Liver (tissue), 9 donors: ENCODE measurements around the gene B9D1. TPM values are rescaled to one million over a fixed set of nuclear protein-coding genes. Genes with fewer than 3 reads are reported as not detected.

ENCODE experiments used
- DNase-seq: peaks from one replicate; pipeline ENCODE4 v3.0.0-alpha.2; 2017; ENCODE audit warnings: low spot score
- H3K27ac ChIP-seq, 2 donors: one replicate each; pipeline ENCODE4 v1.7.0; 2013; ENCODE audit warnings: inconsistent platforms in 2 of 2, low read length in 2 of 2, control low read depth in 1 of 2, low read depth in 1 of 2, mild to moderate bottlenecking in 1 of 2
- H3K27me3 ChIP-seq, 4 donors: one replicate each; pipeline versions ENCODE4 v1.6.1 to v1.7.0; 2013; ENCODE audit warnings: low read length in 3 of 4, inconsistent platforms in 1 of 4, mild to moderate bottlenecking in 1 of 4, moderate library complexity in 1 of 4; ENCODE audit not compliant: control insufficient read depth in 4 of 4, insufficient read depth in 4 of 4
- H3K36me3 ChIP-seq, 4 donors: one replicate each; pipeline versions ENCODE4 v1.6.1 to v1.7.0; 2013; ENCODE audit warnings: low read length in 3 of 4, mild to moderate bottlenecking in 3 of 4, low read depth in 1 of 4, moderate library complexity in 1 of 4; ENCODE audit not compliant: control insufficient read depth in 4 of 4, insufficient read depth in 3 of 4
- H3K4me1 ChIP-seq, 4 donors: one replicate each; pipeline versions ENCODE4 v1.6.1 to v1.7.0; 2013; ENCODE audit warnings: low read length in 3 of 4, mild to moderate bottlenecking in 3 of 4, moderate library complexity in 1 of 4; ENCODE audit not compliant: control insufficient read depth in 4 of 4, insufficient read depth in 4 of 4
- H3K4me3 ChIP-seq, 3 donors: one replicate each; pipeline versions ENCODE4 v1.6.1 to v1.7.0; 2013; ENCODE audit warnings: low read length in 3 of 3, control low read depth in 1 of 3, low read depth in 1 of 3, mild to moderate bottlenecking in 1 of 3
- H3K9ac ChIP-seq, 2 donors: one replicate each; pipeline ENCODE4 v1.7.0; 2013; ENCODE audit warnings: low read length in 2 of 2, mild to moderate bottlenecking in 2 of 2, moderate library complexity in 2 of 2, control low read depth in 1 of 2, low read depth in 1 of 2
- H3K9me3 ChIP-seq, 4 donors: one replicate each; pipeline versions ENCODE4 v1.6.1 to v1.7.0; 2013; ENCODE audit warnings: low read length in 3 of 4; ENCODE audit not compliant: control insufficient read depth in 4 of 4
- ATF3 ChIP-seq: IDR thresholded peaks from 2 replicates; pipeline ENCODE4 v1.6.1; 2016; ENCODE audit warnings: antibody characterized with exemption
- CTCF ChIP-seq: fragments of 150-350 bp; IDR thresholded peaks from 2 replicates; pipeline ENCODE4 v1.5.1; 2017; ENCODE audit warnings: improper control_type of control experiment, low read depth, low read length; ENCODE audit not compliant: missing input control
- EGR1 ChIP-seq, 2 donors: IDR thresholded peaks; 2 replicates each; pipeline ENCODE4 v1.6.1; 2016 to 2018; ENCODE audit warnings: antibody characterized with exemption in 2 of 2, low read depth in 2 of 2
- FOXA1 ChIP-seq: IDR thresholded peaks from 2 replicates; pipeline ENCODE4 v1.6.1; 2016; ENCODE audit warnings: antibody characterized with exemption
- FOXA2 ChIP-seq: IDR thresholded peaks from 2 replicates; pipeline ENCODE4 v1.6.1; 2016; ENCODE audit warnings: antibody characterized with exemption
- GABPA ChIP-seq, 2 donors: IDR thresholded peaks in 1 of 2; conservative IDR thresholded peaks in 1 of 2; 2 replicates each; pipeline ENCODE4 v1.6.1; 2016; ENCODE audit warnings: antibody characterized with exemption in 2 of 2, mild to moderate bottlenecking in 1 of 2, moderate library complexity in 1 of 2
- HNF4A ChIP-seq, 2 donors: conservative IDR thresholded peaks; 2 replicates each; pipeline ENCODE4 v1.6.1; 2016; ENCODE audit warnings: antibody characterized with exemption in 2 of 2, mild to moderate bottlenecking in 2 of 2
- HNF4G ChIP-seq: IDR thresholded peaks from 2 replicates; pipeline ENCODE4 v1.6.1; 2016; ENCODE audit warnings: antibody characterized with exemption
- JUND ChIP-seq, 2 donors: IDR thresholded peaks; 2 replicates each; pipeline ENCODE4 v1.6.1; 2016; ENCODE audit warnings: antibody characterized with exemption in 2 of 2
- MAX ChIP-seq: IDR thresholded peaks from 2 replicates; pipeline ENCODE4 v1.6.1; 2016; ENCODE audit warnings: antibody characterized with exemption
- NR2F2 ChIP-seq: IDR thresholded peaks from 2 replicates; pipeline ENCODE4 v1.6.1; 2016; ENCODE audit warnings: antibody characterized with exemption
- RAD21 ChIP-seq, 2 donors: IDR thresholded peaks; 2 replicates each; pipeline ENCODE4 v1.6.1; 2016; ENCODE audit warnings: antibody characterized with exemption in 2 of 2, mild to moderate bottlenecking in 2 of 2
- REST ChIP-seq: IDR thresholded peaks from 2 replicates; pipeline ENCODE4 v1.6.1; 2016; ENCODE audit warnings: antibody characterized with exemption, mild to moderate bottlenecking
- RXRA ChIP-seq, 2 donors: IDR thresholded peaks; 2 replicates each; pipeline ENCODE4 v1.6.1; 2017 to 2018; ENCODE audit warnings: antibody characterized with exemption in 2 of 2, mild to moderate bottlenecking in 1 of 2
- SP1 ChIP-seq: IDR thresholded peaks from 2 replicates; pipeline ENCODE4 v1.6.1; 2018; ENCODE audit warnings: antibody characterized with exemption, mild to moderate bottlenecking
- TAF1 ChIP-seq: conservative IDR thresholded peaks from 2 replicates; pipeline ENCODE4 v1.6.1; 2016; ENCODE audit warnings: antibody characterized with exemption, mild to moderate bottlenecking
- YY1 ChIP-seq: IDR thresholded peaks from 2 replicates; pipeline ENCODE4 v1.6.1; 2016; ENCODE audit warnings: antibody characterized with exemption, mild to moderate bottlenecking
- ZBTB33 ChIP-seq: IDR thresholded peaks from 2 replicates; pipeline ENCODE4 v1.6.1; 2016; ENCODE audit warnings: antibody characterized with exemption
- WGBS: extraction: QIAGEN DNeasy Blood & Tissue Kit; methylation state at CpG from one replicate; pipeline ENCODE4 v1.1.7; 2013; 5-methylcytosine and 5-hydroxymethylcytosine counted together
- polyA plus RNA-seq, 2 donors: library from polyadenylated mRNA; stranded (reverse) in 1 of 2; unstranded in 1 of 2; fragments of 200-250 nt in 1 of 2; fragments of >200 nt in 1 of 2; fragmentation: Nextera tagmentation in 1 of 2; extraction: Ambion mirVana in 1 of 2; gene quantifications; one replicate each; pipeline versions ENCODE4 v1.2.1 to v1.2.3, GENCODE V29; 2013 to 2015
- total RNA-seq, 2 donors: library from RNA; depleted of rRNA; stranded (reverse); fragments of >200 nt; gene quantifications; one replicate each; pipeline ENCODE4 v1.2.3, GENCODE V29; 2014
- donor health status: healthy.
- donor health status: healthy.
- donor health status: healthy.
- donor health status: healthy.
- donor health status: healthy.

The B9D1 gene
- total and polyA plus RNA-seq, 4 donors, result 8.4 to 22.0 (median 10.8) TPM

- TF ChIP-seq EGR1 (IDR thresholded peaks at IDR 0.05; ENCODE audit: low read depth in 2 of 2), result no peak
- no peak for TF ChIP-seq RAD21 (IDR thresholded peaks at IDR 0.05)
- TF ChIP-seq RXRA (IDR thresholded peaks at IDR 0.05), result no peak
These were observed 28.9 kb upstream of the B9D1 start (continued) for GRCh38 chr17:19391432-19391831.

GRCh38 chr17:19390951-19391350 is 28.4 kb upstream of the B9D1 start:
- Histone ChIP-seq H3K9me3 (no peaks in the 10 kb centered on the region), H3K9ac (no peak overlapping the region), H3K4me3 (no peak overlapping the region), H3K36me3 (no peaks in the 10 kb centered on the region), H3K27ac (no peak overlapping the region), H3K4me1 (no peaks in the 10 kb centered on the region), H3K27me3 (no peaks in the 10 kb centered on the region)
- 87% methylated on average over 2 of the region's 2 CpGs for WGBS
- TF ChIP-seq REST, result no peak
- no peak for TF ChIP-seq RAD21 (IDR thresholded peaks at IDR 0.05)
- TF ChIP-seq FOXA2, result no peak
- no peak for TF ChIP-seq GABPA (IDR thresholded peaks at IDR 0.05 in 1 of 2, conservative IDR thresholded peaks at IDR 0.05 in 1 of 2)
- TF ChIP-seq NR2F2, result no peak
- TF ChIP-seq RXRA (IDR thresholded peaks at IDR 0.05), result no peak
- no peak for TF ChIP-seq TAF1
- no peak for TF ChIP-seq HNF4A (conservative IDR thresholded peaks at IDR 0.05)
- no peak for TF ChIP-seq CTCF
- TF ChIP-seq ZBTB33, result no peak
- no peak for TF ChIP-seq FOXA1
- TF ChIP-seq SP1, result no peak
- no peak for TF ChIP-seq ATF3
- no peak for TF ChIP-seq JUND (IDR thresholded peaks at IDR 0.05)
- TF ChIP-seq EGR1 (IDR thresholded peaks at IDR 0.05; ENCODE audit: low read depth in 2 of 2), result no peak
- no peak for TF ChIP-seq YY1
- TF ChIP-seq MAX, result no peak
- TF ChIP-seq HNF4G, result no peak
- no peak for DNase-seq
